Measurements from ENCODE around the gene OTUB1.

The OTUB1 gene

GRCh38 chr11:63978551-63979239 is 7.5 kb upstream of the OTUB1 start:
- DNase-seq: no peak

- no peak for DNase-seq
Observed at GRCh38 chr11:63979426-63979825, 6.8 kb upstream of the OTUB1 start.

GRCh38 chr11:63985812-63986155 is 454 bp upstream of the OTUB1 start:
- DNase-seq: peak; percentile 77

GRCh38 chr11:63986932-63987513 is 785 bp downstream of the OTUB1 start:
- no peak for DNase-seq

DNA sequence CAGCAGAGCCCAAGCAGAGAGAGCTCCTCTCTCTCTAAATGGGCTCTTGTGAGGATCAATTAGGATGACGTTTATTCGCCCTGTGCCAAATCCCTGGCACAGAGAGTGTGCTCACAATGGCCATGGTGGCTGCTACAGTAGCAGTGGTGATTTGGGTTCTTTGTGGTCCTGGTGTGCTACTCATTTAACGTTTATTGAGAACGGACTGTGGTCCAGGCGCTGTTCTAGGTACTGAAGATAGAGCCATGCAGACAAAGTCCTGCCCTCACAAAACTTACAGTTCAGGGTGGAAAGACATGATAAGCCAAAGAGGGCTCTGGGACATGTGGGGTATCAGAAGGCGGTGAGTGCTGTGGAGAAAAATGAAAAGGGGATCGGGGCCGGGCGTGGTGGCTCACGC is 5.3 kb downstream of the OTUB1 start:
- no peak for DNase-seq

- no peak for DNase-seq
Observed at GRCh38 chr11:63993100-63993499, 6.9 kb downstream of the OTUB1 start.

DNA sequence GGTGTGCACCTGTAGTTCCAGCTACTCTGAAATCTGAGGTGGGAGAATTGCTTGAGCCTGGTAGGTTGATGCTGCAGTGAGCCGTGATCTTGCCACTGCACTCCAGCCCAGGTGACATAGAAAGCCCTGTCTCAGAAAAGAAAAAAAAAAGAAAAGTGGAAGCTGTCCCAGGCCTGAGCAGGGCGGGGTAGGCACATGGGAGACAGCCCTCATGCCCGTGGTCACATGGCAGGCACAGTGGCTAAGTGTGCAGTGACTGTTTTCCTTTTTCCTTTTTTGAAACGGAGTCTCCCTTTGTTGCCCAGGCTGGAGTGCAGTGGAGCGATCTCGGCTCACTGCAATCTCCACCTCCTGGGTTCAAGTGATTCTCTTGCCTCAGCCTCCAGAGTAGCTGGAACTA is 7.8 kb downstream of the OTUB1 start:
- DNase-seq: no peak

DNA sequence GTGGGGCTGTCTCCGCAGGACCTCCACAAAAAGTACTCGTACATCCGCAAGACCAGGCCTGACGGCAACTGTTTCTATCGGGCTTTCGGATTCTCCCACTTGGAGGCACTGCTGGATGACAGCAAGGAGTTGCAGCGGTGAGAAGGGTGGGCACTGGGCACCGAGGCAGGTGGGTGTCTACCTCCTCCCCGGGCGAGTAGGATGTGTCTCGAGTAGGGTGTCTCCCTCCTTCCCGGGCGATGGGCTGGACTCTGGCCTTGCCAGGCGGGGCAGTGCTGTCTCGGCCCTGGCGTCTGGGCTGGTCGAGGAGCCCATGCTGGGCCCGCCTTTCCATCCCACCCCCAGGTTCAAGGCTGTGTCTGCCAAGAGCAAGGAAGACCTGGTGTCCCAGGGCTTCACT is 10.3 kb downstream of the OTUB1 start:
- no peak for DNase-seq

DNA sequence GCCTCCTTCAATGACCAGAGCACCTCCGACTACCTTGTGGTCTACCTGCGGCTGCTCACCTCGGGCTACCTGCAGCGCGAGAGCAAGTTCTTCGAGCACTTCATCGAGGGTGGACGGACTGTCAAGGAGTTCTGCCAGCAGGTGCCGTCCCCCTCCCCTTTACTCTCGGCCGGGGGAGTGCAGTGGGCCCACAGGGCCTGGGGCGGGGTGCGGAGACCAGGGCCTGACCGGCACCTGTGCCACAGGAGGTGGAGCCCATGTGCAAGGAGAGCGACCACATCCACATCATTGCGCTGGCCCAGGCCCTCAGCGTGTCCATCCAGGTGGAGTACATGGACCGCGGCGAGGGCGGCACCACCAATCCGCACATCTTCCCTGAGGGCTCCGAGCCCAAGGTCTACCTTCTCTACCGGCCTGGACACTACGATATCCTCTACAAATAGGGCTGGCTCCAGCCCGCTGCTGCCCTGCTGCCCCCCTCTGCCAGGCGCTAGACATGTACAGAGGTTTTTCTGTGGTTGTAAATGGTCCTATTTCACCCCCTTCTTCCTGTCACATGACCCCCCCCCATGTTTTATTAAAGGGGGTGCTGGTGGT is 11.0 kb downstream of the OTUB1 start:
- no peak for DNase-seq

DNA sequence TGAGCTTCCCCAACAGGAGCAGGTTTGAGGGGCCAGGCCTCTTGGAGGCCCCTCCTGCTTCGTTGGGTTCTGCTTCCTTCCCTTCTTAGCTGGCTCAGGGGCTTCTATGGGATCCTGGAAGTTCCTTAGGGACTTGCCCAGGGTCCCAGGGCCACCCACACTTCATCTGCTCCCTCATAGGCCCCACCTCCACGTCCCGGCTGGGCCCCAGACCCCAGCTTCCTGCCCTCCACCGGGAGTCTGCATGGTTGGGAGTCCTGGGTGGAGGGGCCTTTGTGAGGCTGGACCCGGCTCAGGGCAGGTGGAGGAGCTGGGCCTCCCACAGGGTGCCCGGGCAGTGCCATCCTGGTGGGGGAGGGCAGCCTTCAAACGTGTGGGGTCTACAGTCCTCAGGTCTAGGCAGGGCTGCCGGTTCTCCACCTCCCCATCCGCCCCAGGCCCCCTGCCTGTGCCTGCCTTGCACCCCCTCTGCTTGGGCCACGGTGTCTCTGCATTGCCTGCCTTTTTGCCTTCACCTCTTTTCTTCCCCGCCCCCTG is 11.6 kb downstream of the OTUB1 start:
- no peak for DNase-seq

DNA sequence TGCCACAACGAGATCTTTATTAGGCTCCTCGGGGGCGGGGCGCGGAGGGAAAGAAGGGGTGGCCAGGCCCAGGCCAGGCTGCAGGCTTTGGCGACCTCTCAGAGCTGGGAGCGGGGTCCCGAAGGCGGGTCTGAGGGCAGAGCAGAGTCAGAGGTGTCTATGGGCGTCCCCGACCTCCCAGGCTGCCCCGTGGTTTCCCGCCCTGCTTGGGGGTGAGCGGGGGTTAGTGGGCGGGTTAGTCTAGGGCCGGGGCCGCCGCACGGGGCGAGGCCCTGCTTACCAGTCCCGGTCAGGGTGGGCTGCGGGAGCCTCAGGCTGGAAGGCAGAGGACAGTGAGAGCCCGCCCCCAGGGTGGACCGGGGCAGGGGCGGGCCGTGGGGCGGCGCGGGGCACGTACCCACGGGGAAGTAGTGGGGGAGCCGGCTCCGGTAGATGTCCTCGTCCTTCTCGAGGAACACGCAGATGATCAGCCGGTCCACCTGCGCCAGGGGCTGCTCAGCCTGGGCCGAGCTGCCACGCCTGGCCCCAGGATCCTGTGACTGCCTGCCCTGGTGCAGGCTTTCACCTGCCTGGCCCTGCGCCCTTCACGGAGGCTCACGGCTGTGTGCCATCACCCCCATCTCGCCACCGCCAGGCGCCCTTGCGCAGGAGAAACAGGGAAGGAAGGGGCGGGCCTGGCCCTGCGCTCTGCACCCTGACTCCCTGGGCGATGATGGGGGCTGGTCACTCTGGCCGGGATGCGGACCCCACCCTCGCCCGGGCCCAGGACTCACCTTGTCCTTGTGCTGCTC is 12.5 kb downstream of the OTUB1 start:
- no peak for DNase-seq

GRCh38 chr11:63999349-64000025 is 13.2 kb downstream of the OTUB1 start:
- peak; percentile 47 for DNase-seq

- DNase-seq: peak; percentile 66
Observed at GRCh38 chr11:64000026-64000739, 13.9 kb downstream of the OTUB1 start.

DNA sequence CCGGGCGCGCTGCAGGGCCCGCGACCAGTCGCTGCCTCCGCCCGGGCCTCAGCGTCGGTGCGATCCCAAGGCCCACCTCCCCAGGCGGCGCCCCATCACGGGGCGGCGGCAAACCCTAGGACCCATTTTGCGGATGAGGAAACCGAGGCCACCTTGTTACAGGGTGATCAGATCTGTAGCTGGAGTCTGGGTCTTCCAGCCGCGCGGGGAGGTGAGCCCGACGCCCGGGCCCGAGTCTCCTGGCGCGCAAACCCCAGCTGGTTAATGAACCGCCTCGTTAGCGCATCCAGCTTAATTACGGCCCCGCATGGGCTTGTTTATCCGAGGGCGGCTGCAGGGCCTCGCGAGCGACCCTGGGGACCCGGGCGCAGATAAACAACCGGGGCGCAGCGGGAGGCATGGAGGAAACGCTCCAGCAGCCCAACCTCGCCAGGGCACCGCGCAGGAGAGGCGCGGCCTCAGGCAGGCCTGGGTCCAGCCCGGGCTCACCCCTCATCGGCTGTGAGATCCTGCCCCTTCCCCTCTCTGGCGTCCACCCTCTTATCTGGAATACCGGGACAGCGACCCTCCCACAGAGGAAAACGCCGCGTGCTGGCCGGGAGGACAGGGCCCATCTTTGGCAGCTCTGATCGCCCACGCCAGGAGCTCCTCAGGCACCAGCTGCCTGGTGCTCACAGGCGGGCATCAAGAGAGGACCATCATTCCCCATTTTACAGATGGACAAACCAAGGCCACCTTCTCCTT is 14.7 kb downstream of the OTUB1 start:
- DNase-seq: no peak

DNA sequence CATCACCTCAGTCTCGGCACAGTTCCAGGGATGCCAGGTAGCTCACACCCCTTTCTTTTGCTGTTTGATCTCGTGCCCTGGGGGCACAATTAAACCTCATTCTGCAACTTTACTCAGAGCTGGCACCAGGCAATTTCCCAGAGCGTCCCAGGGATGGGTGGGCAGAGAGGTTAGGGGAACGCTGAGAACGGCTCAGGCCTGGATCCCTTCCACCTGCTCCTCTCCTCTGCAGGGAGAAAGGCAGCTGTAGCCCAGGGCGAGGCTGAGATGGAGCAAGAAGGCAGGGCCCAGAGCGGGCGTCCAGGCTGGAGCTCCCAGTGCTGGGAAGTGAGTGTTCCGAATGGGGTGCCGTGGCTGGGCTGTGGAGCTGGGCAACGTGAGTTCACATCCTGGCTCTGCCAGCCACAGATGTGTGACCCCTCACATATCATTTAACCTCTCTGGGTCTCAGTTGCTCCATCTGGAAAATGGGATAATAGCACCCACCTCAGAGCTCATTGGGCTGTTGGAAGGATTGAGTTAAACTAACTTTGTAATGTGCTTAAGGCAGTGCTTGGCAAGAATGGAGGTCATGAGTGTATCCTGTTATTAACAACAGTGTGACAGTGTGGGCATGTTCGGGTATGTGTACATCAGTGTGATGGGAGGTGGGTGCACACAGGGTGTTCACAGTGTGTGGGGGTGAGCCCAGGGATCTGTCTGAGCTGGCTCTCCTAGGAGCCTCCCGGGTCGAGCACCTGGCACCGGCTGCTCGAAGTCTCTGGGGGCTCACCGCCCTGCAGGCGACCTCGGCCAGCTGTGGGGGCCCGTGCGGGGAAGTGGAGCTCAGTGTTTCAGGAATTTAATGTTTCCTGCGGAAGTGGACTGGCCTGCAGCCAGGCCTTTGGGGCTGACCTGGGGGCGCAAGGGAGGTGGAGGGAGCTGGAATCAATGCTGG is 15.5 kb downstream of the OTUB1 start:
- no peak for DNase-seq

DNA sequence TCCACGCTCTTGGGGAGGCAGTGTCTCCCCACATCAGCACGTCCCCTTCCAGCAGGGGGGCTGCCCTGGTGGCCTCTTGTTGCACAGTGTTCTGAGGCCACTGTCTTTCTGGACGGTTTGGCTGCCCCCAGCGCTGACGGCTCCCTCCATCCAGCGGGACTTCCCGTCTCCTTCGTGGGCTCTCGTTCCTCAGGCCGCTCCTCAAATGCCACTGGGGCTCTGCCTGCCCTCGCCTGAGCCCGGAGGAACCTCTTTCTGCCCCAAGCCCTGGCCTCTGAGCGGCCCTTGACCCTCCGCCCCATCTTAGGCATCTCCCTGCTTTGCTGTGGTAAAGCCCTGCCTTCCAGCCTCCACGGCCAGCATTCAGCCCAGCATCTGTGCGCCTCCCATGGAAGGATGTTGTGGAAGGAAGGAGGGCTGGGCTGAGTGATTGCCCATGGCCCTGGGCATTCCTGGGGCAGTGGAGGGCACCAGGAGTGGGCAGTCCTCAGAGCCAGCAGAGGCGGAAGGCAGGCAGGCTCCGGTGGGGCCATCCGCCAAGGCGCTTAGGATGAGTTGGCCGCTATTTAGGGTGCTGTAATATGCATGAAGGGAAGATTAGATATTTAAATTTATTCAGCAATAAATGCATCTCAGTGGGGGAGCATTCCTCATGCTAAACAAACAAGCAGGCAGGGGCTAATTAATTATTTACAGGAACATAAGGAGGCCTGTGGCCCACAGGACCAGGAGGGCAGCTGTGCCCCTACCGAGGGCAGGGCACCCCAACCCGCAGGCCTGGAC is 17.8 kb downstream of the OTUB1 start:
- no peak for DNase-seq

GRCh38 chr11:64004590-64004984 is 18.3 kb downstream of the OTUB1 start:
- no peak for DNase-seq

GRCh38 chr11:64005691-64006090 is 19.5 kb downstream of the OTUB1 start:
- no peak for DNase-seq

GRCh38 chr11:64006398-64006797 is 20.2 kb downstream of the OTUB1 start:
- DNase-seq: no peak

Data from stimulated activated CD4-positive, alpha-beta T cell treated with anti-CD3 and anti-CD28 coated beads, Interleukin-1b, Interleukin-23, amount 100 ng/mL, for 48 hours (primary cell).